OCI-LY3 (cell line): Measurements from ENCODE around the gene KIAA0513.

ENCODE experiments used
- H2AFZ ChIP-seq: fragments of 200-600, 300-600 bp; shearing (Covaris generic); 2 replicates; pipeline ENCODE4 v1.6.0; 2014; ENCODE audit warnings: antibody characterized with exemption, low read depth, low read length
- H3K27ac ChIP-seq: fragments of 200-600, 300-600 bp; sonication (generic); 2 replicates; pipeline ENCODE4 v1.5.1; 2014; ENCODE audit warnings: mild to moderate bottlenecking, low read length, moderate library complexity, mixed read lengths
- H3K27me3 ChIP-seq: fragments of 200-600, 300-600 bp; sonication (generic); 2 replicates; pipeline ENCODE4 v1.6.1; 2014; ENCODE audit warnings: low read depth, low read length, mixed read lengths
- H3K36me3 ChIP-seq: fragments of 200-600, 300-600 bp; sonication (generic); replicated peaks from 2 replicates; pipeline ENCODE3; 2014; ENCODE audit warnings: low read depth, low read length, mixed read lengths
- H3K4me1 ChIP-seq: fragments of 300-600, 200-600 bp; sonication (generic); 2 replicates; pipeline ENCODE4 v1.6.1; 2014; ENCODE audit warnings: low read length, mixed read lengths
- H3K4me2 ChIP-seq: fragments of 200-600, 300-600 bp; sonication (generic); 2 replicates; pipeline ENCODE4 v1.6.1; 2014; ENCODE audit warnings: low read length, mixed read lengths
- H3K4me3 ChIP-seq: fragments of 300-600, 200-600 bp; sonication (generic); 2 replicates; pipeline ENCODE4 v1.5.1; 2014; ENCODE audit warnings: antibody characterized with exemption, mild to moderate bottlenecking, low read length, moderate library complexity
- H3K79me2 ChIP-seq: fragments of 300-600, 200-600 bp; shearing (Covaris generic); 2 replicates; pipeline ENCODE4 v1.6.1; 2014; ENCODE audit warnings: mild to moderate bottlenecking, low read length, mixed read lengths
- H3K9ac ChIP-seq: fragments of 300-600, 200-600 bp; shearing (Covaris generic); 2 replicates; pipeline ENCODE4 v1.6.0; 2014; ENCODE audit warnings: mild to moderate bottlenecking, low read length, moderate library complexity
- H3K9me3 ChIP-seq: fragments of 200-600, 300-600 bp; shearing (Covaris generic); 2 replicates; pipeline ENCODE4 v1.6.1; 2014; ENCODE audit warnings: low read length, mixed read lengths; ENCODE audit not compliant: insufficient read depth
- H4K20me1 ChIP-seq: fragments of 200-600, 300-600 bp; sonication (generic); 2 replicates; pipeline ENCODE4 v1.6.1; 2016; ENCODE audit warnings: low read length, mixed read lengths; ENCODE audit not compliant: insufficient read depth
- EZH2phosphoT487 ChIP-seq: fragments of 200-600 bp; shearing (Covaris generic); IDR thresholded peaks from 2 replicates; pipeline ENCODE4 v1.6.1; 2018; ENCODE audit warnings: antibody characterized with exemption, mixed run types, low read depth
- TF ChIP-seq, protein P1 (sequence below): fragments of 200-600, 300-600 bp; sonication (generic); IDR thresholded peaks from 2 replicates; pipeline ENCODE4 v1.5.1; 2014; ENCODE audit warnings: antibody characterized with exemption, low read length, low read depth

KIAA0513 gene

DNA sequence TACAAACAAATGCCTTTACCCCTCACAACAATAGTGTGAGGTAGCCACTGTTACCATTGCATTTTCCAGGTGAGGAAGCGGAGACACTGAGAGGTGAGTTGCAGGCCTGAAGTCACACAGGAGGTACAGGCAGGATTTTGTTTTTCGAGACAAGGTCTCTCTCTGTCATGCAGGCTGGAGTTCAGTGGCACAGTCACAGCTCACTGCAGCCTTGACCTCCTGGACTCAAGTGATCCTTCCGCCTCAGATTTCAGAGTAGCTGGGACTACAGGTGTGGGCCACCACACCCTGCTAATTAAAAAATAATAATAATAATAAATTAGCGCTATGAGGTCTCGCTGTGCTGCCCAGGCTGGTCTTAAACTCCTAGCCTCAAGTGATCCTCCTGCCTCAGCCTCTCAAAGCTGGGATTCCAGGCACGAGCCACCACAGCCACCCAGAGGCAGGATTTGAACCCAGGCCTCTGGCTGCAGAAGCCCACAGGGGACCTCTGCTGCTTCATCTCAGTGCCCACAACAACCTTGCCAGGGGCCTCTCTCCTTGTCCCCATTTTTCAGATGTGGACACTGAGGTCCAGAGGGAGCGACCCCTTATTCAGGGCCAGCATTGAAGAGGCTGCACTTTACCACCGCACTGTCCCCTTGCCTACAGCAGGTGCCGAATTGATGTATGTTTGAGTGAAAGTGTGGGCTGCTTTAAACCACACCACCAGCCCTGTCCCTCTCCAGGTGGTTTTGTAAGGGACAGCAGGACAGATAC is 100.7 kb downstream of the KIAA0513 start:
- H3K4me1 ChIP-seq: no peaks in the 10 kb centered on the region
- peaks cover 8% of the 10 kb centered on the region; the same call in 1 of the 2 replicates for H3K27me3 ChIP-seq
- H3K27ac ChIP-seq: no peak overlapping the region
- H3K9ac ChIP-seq: no peak overlapping the region
- H3K4me3 ChIP-seq: no peak overlapping the region
- TF ChIP-seq EZH2phosphoT487: no peak
- TF ChIP-seq, protein P1, sequence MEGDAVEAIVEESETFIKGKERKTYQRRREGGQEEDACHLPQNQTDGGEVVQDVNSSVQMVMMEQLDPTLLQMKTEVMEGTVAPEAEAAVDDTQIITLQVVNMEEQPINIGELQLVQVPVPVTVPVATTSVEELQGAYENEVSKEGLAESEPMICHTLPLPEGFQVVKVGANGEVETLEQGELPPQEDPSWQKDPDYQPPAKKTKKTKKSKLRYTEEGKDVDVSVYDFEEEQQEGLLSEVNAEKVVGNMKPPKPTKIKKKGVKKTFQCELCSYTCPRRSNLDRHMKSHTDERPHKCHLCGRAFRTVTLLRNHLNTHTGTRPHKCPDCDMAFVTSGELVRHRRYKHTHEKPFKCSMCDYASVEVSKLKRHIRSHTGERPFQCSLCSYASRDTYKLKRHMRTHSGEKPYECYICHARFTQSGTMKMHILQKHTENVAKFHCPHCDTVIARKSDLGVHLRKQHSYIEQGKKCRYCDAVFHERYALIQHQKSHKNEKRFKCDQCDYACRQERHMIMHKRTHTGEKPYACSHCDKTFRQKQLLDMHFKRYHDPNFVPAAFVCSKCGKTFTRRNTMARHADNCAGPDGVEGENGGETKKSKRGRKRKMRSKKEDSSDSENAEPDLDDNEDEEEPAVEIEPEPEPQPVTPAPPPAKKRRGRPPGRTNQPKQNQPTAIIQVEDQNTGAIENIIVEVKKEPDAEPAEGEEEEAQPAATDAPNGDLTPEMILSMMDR: no peak
- H3K9me3 ChIP-seq: no peaks in the 10 kb centered on the region
- H4K20me1 ChIP-seq: no peaks in the 10 kb centered on the region
- no peaks in the 10 kb centered on the region for H3K36me3 ChIP-seq
- H3K79me2 ChIP-seq: no peaks in the 10 kb centered on the region
- no peak overlapping the region for H3K4me2 ChIP-seq
- H2AFZ ChIP-seq: no peak overlapping the region

DNA sequence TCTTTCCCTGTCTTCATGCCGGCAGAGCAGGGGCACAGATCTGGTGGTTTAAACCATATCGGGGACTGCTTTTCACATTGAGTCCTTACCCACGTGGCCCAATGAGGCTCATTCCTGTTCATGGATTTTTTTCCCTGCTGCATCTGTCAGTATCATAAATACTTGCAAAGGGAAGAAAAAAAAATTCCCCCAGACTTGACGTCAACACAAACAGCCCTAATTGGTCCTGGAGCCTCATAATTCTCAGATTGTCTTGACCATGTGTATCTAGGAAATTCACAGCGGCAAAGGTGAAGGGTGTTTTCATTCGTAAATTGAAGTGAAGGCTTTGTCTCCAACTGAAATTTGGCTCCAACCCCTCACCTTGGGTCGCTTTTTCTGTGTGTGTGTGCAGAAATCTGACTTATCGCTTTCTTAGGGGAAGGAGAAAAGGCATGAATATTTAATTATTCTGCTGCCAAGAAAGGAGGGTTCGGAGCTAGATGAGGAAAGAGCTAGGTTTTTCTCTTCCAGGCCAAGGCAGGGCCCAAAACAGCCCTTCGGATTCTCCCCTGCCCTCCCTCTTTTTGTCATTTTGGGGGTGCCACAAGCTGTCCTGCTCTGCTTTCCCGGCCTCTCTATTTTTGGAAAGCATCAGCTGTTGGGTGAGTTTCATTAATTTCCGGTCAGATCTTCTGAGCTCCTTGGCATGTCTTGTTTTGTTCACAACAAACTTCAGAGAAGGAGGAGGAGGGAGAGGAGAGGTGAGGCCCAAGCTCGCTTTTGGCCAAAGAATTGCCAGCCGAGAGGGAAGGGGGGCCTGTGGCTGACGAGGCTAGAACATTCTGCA is 102.5 kb downstream of the KIAA0513 start:
- peaks cover 8% of the 10 kb centered on the region; the same call in 1 of the 2 replicates for H3K27me3 ChIP-seq
- no peak overlapping the region for H2AFZ ChIP-seq
- H3K36me3 ChIP-seq: no peaks in the 10 kb centered on the region
- H3K27ac ChIP-seq: no peak overlapping the region
- H3K79me2 ChIP-seq: no peaks in the 10 kb centered on the region
- H3K9ac ChIP-seq: no peak overlapping the region
- H3K9me3 ChIP-seq: no peaks in the 10 kb centered on the region
- no peaks in the 10 kb centered on the region for H3K4me1 ChIP-seq
- no peaks in the 10 kb centered on the region for H4K20me1 ChIP-seq
- no peak overlapping the region for H3K4me2 ChIP-seq
- no peak overlapping the region for H3K4me3 ChIP-seq
- TF ChIP-seq EZH2phosphoT487: no peak
- TF ChIP-seq, protein P1: no peak

DNA sequence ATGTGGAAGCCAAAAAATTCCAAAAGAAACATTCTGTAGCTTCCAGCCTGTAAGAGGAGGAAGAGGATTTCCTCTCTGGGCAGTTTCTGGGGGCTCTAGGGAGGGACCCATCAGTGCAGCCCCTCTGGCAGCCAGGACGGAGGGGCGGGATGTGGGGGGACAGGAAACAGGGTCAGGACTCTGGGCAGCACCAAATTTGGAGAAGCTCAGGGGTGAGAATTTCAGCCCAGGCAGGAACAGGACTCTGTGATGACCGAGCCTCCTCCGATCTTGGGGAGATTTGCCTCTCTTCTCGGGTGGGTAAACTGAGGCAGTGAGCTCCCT is 103.1 kb downstream of the KIAA0513 start:
- H3K4me3 ChIP-seq: no peak overlapping the region
- no peak overlapping the region for H3K9ac ChIP-seq
- H3K27ac ChIP-seq: no peak overlapping the region
- no peaks in the 10 kb centered on the region for H3K9me3 ChIP-seq
- peaks cover 3% of the 10 kb centered on the region for H3K4me1 ChIP-seq
- no peaks in the 10 kb centered on the region for H3K36me3 ChIP-seq
- no peaks in the 10 kb centered on the region for H4K20me1 ChIP-seq
- H3K4me2 ChIP-seq: no peak overlapping the region
- TF ChIP-seq, protein P1: no peak
- TF ChIP-seq EZH2phosphoT487: no peak
- H2AFZ ChIP-seq: no peak overlapping the region
- H3K27me3 ChIP-seq: peaks cover 8% of the 10 kb centered on the region; the same call in 1 of the 2 replicates
- H3K79me2 ChIP-seq: no peaks in the 10 kb centered on the region

DNA sequence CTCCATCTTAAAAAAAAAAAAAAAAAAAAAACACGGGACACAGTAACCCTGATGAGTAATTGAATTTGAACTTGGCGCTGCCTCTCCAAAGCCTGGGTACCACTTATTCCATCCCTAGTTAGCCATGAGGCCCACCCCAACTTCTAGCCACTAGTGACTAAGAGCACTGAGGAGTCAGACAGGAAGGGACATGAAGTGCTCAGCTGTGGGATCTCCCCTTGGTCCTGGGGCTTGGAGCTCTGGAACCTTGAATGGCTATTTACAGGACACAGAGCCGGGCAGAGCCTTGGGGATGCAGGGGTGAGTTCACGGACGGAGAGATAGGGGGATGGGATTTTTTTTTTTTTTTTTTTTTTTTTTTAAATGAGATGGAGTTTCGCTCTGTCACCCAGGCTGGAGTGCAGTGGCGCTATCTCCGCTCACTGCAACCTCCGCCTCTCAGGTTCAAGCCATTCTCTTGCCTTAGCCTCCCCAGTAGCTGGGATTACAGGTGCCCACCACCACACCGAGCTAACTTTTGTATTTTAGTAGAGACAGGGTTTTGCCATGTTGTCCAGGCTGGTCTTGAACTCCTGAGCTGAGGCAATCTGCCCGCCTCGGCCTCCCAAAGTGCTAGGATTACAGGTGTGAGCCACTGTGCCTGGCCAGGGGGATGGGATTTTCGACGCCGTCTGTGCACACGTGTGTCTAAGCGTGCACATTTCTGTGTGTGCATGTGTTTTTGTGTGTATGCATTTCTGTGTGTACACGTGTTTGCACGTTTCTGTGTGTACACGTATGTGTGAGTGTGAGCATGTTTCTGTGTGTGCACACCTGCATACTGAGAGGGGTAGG is 105.1 kb downstream of the KIAA0513 start:
- H3K79me2 ChIP-seq: no peaks in the 10 kb centered on the region
- H3K9me3 ChIP-seq: no peaks in the 10 kb centered on the region
- H3K27me3 ChIP-seq: peaks cover 13% of the 10 kb centered on the region; the same call in 1 of the 2 replicates
- peaks cover 16% of the 10 kb centered on the region for H3K4me1 ChIP-seq
- H3K4me2 ChIP-seq: no peak overlapping the region
- H3K4me3 ChIP-seq: no peak overlapping the region
- H3K9ac ChIP-seq: no peak overlapping the region
- no peaks in the 10 kb centered on the region for H3K36me3 ChIP-seq
- H3K27ac ChIP-seq: no peak overlapping the region
- TF ChIP-seq, protein P1: no peak
- TF ChIP-seq EZH2phosphoT487: no peak
- no peak overlapping the region for H2AFZ ChIP-seq
- H4K20me1 ChIP-seq: no peaks in the 10 kb centered on the region
